ENCODE measurements around the gene TXNL4B. TPM values are rescaled to one million over a fixed set of nuclear protein-coding genes. Genes with fewer than 3 reads are reported as not detected.
A peak's percentile ranks its signal among the peaks of the same experiment; 100 is the strongest.

Gene TXNL4B
- total RNA-seq, 1 experiment from 2014 or later: 9.9 TPM

- no peak overlapping the region for H4K5ac ChIP-seq (ENCODE audit: insufficient read length, low read depth, low read length)
- no peak overlapping the region for H2BK12ac ChIP-seq (ENCODE audit: insufficient read length, low read depth, low read length)
- Mint-ChIP-seq H3K27me3 (ENCODE audit: low read depth) (no peaks in the 10 kb centered on the region), H3K4me3 (no peak overlapping the region), H3K9me3 (no peaks in the 10 kb centered on the region), H3K27ac (no peak overlapping the region; a peak in 1 of 7 replicates), H3K36me3 (ENCODE audit: insufficient read depth in 1 of 3, low read depth in 3 of 3) (no peaks in the 10 kb centered on the region), H3K4me1 (peaks cover 3 to 6% of the 10 kb centered on the region in 2 experiments; a peak in 1 of 4 replicates)
- no peak overlapping the region for H4K91ac ChIP-seq (ENCODE audit: insufficient read length, low read depth, low read length)
- H2BK20ac ChIP-seq (ENCODE audit: low read depth, low read length, poor library complexity, severe bottlenecking): no peak overlapping the region
- H3K18ac ChIP-seq (ENCODE audit: insufficient read length, low read depth, low read length): peak overlapping the region; percentile 70
- H4K8ac ChIP-seq (replicated peaks; ENCODE audit: insufficient read length, low read depth, low read length): no peak overlapping the region
- H3K9me3 ChIP-seq (ENCODE audit: control insufficient read depth, low read depth, low read length): no peaks in the 10 kb centered on the region
- H2BK120ac ChIP-seq (ENCODE audit: low read depth, low read length, poor library complexity, severe bottlenecking): no peak overlapping the region
- H3K4me2 ChIP-seq (ENCODE audit: insufficient read depth, insufficient read length, low read length): no peak overlapping the region
- no peaks in the 10 kb centered on the region for H3K4me1 ChIP-seq (ENCODE audit: insufficient read depth, low read length)
- TF ChIP-seq CTCF (conservative IDR thresholded peaks at IDR 0.05): no peak
- no peak overlapping the region for H3T11ph ChIP-seq (ENCODE audit: low read length)
- H2BK15ac ChIP-seq (ENCODE audit: low read depth, low read length): no peak overlapping the region
- H3K23me2 ChIP-seq (ENCODE audit: insufficient read length, low read depth, low read length, poor library complexity, severe bottlenecking): no peaks in the 10 kb centered on the region
- no peak overlapping the region for H3K56ac ChIP-seq (ENCODE audit: insufficient read length, low read depth, low read length)
- H3K23ac ChIP-seq (ENCODE audit: insufficient read length, low read depth, low read length): no peak overlapping the region
- H3K4ac ChIP-seq (ENCODE audit: low read depth, low read length): no peak overlapping the region
- H2AK5ac ChIP-seq (ENCODE audit: insufficient read length, low read length): no peak overlapping the region
- no peak overlapping the region for H3K9ac ChIP-seq (ENCODE audit: extremely low read depth, insufficient read length, low read length)
- H3K79me1 ChIP-seq (ENCODE audit: insufficient read depth, low read depth, low read length, poor library complexity, severe bottlenecking): no peaks in the 10 kb centered on the region
- peak overlapping the region; percentile 12; the same call in 1 of the 2 replicates for H3K14ac ChIP-seq (ENCODE audit: insufficient read depth, low read length)
- no peak for DNase-seq
- WGBS (ENCODE audit: extremely low coverage, insufficient read length, low lambda C conversion rate): no CpG with 5 or more reads among the region's 15 CpGs
- H3K27me3 ChIP-seq (ENCODE audit: insufficient read depth, low read length): no peaks in the 10 kb centered on the region
- no peaks in the 10 kb centered on the region for H4K20me1 ChIP-seq (ENCODE audit: control insufficient read depth, insufficient read depth, insufficient read length)
- no peak overlapping the region for H2BK5ac ChIP-seq (ENCODE audit: insufficient read length, low read length)
- no peaks in the 10 kb centered on the region for H3K79me2 ChIP-seq (ENCODE audit: insufficient read depth, low read length)
- H3K27ac ChIP-seq (ENCODE audit: insufficient read length, low read depth, low read length): no peak overlapping the region
- no peak overlapping the region for H2AFZ ChIP-seq (ENCODE audit: low read length)
These were observed 44.1 kb upstream of the TXNL4B start for GRCh38 chr16:72137380-72138063.

Measured in H9 (cell line).